ENCODE data around the gene TMEM158. TPM values are rescaled to one million over a fixed set of nuclear protein-coding genes. Genes with fewer than 3 reads are reported as not detected.

Gene TMEM158
- total RNA-seq = under 0.01 and 0.44 TPM in 2 replicates

GRCh38 chr3:45226206-45226915, at the start of gene TMEM158:
TMEM158 (minus strand) TSS chr3:45226287; CDS start chr3:45226027, 260 bp downstream.

Other genes with a start within 250 kb of the TMEM158 start
- 0.49 and 0.57 TPM in 2 replicates for gene CLEC3B, start 200.0 kb downstream of the TMEM158 start, total RNA-seq
- gene CDCP1, start 79.9 kb downstream of the TMEM158 start, total RNA-seq = 0.16 and 0.38 TPM in 2 replicates
- gene LARS2, start 162.3 kb upstream of the TMEM158 start, total RNA-seq = 13.6 and 30.7 TPM in 2 replicates

All from bladder microvascular endothelial cell (primary cell).